ENCODE data around the gene JARID2.

Gene JARID2

GRCh38 chr6:15513801-15514711 is 268.2 kb downstream of the JARID2 start:
- DNase-seq, result no peak

GRCh38 chr6:15515226-15515625 is 269.4 kb downstream of the JARID2 start:
- no peak for DNase-seq

- no peak for DNase-seq
Observed at GRCh38 chr6:15515660-15516375, 269.9 kb downstream of the JARID2 start.

- DNase-seq, result no peak
Observed at GRCh38 chr6:15516378-15516777, 270.5 kb downstream of the JARID2 start.

- DNase-seq, result no peak
Observed at GRCh38 chr6:15516923-15517560, 271.2 kb downstream of the JARID2 start.

- no peak for DNase-seq
Observed at GRCh38 chr6:15517600-15517999, 271.7 kb downstream of the JARID2 start.

- DNase-seq, result no peak
Observed at GRCh38 chr6:15518057-15518456, 272.2 kb downstream of the JARID2 start.

- DNase-seq, result peak; percentile 96
Observed at GRCh38 chr6:15518878-15519277, 273.0 kb downstream of the JARID2 start.

- DNase-seq, result no peak
Observed at GRCh38 chr6:15519681-15520080, 273.8 kb downstream of the JARID2 start.

GRCh38 chr6:15520626-15521203 is 274.8 kb downstream of the JARID2 start:
- DNase-seq, result no peak

- DNase-seq, result no peak
Observed at GRCh38 chr6:15521582-15521981, 275.7 kb downstream of the JARID2 start.

GRCh38 chr6:15522026-15522425 is 276.2 kb downstream of the JARID2 start:
- DNase-seq, result no peak

GRCh38 chr6:15522427-15522826 is 276.6 kb downstream of the JARID2 start:
- no peak for DNase-seq

- no peak for DNase-seq
Observed at GRCh38 chr6:15522856-15523529, 277.1 kb downstream of the JARID2 start.

- DNase-seq, result no peak
Observed at GRCh38 chr6:15523679-15524630, 278.1 kb downstream of the JARID2 start.

- no peak for DNase-seq
Observed at GRCh38 chr6:15524861-15525401, 279.1 kb downstream of the JARID2 start.

GRCh38 chr6:15526212-15526701 is 280.4 kb downstream of the JARID2 start:
- no peak for DNase-seq

- no peak for DNase-seq
Observed at GRCh38 chr6:15527838-15528617, 282.2 kb downstream of the JARID2 start.

- DNase-seq, result no peak
Observed at GRCh38 chr6:15528870-15529269, 283.0 kb downstream of the JARID2 start.

GRCh38 chr6:15530411-15530810 is 284.5 kb downstream of the JARID2 start:
- no peak for DNase-seq

Data from NCI-H187 treated with DMSO at 0.1 percent for 48 hours (cell line).